KOPT-K1 (cell line): ENCODE data around the gene DHDH.
A peak's percentile ranks its signal among the peaks of the same experiment; 100 is the strongest.

Experiments
- H3K27ac ChIP-seq: fragments of 200-600 bp; sonication (generic); 2 replicates; pipeline ENCODE4 v1.5.1; 2016; ENCODE audit warnings: antibody characterized with exemption, mild to moderate bottlenecking, low read depth, low read length; ENCODE audit not compliant: poor library complexity, severe bottlenecking
- H3K36me3 ChIP-seq: fragments of 200-600 bp; sonication (generic); 2 replicates; pipeline ENCODE4 v1.5.1; 2017; ENCODE audit warnings: antibody characterized with exemption, mild to moderate bottlenecking, low read length, moderate library complexity; ENCODE audit not compliant: insufficient read depth
- H3K9me3 ChIP-seq: fragments of 200-600 bp; sonication (generic); 2 replicates; pipeline ENCODE4 v1.5.1; 2017; ENCODE audit warnings: antibody characterized with exemption, low read length, mild to moderate bottlenecking; ENCODE audit not compliant: insufficient read depth, poor library complexity, severe bottlenecking

The DHDH gene

GRCh38 chr19:48965040-48965805 lies 31.7 kb downstream of the DHDH start, which contains the start of gene FTL:
Gene FTL, plus strand, starts transcription at chr19:48965309. Its CDS starts 199 bp downstream, at chr19:48965508.
- H3K9me3 ChIP-seq, result no peaks in the 10 kb centered on the region
- peaks cover 49% of the 10 kb centered on the region for H3K36me3 ChIP-seq
- peak within 1 kb of the TSS; percentile 85 for H3K27ac ChIP-seq

GRCh38 chr19:48965806-48966540 lies 32.5 kb downstream of the DHDH start:
- Histone ChIP-seq H3K36me3 (peaks cover 55% of the 10 kb centered on the region), H3K9me3 (no peaks in the 10 kb centered on the region), H3K27ac (peak overlapping the region; percentile 85)

- no peaks in the 10 kb centered on the region for H3K9me3 ChIP-seq
- H3K36me3 ChIP-seq, result peaks cover 47% of the 10 kb centered on the region
- peak overlapping the region; percentile 85 for H3K27ac ChIP-seq
These were observed 33.2 kb downstream of the DHDH start for GRCh38 chr19:48966541-48967345.

GRCh38 chr19:48967346-48968178 lies 34.1 kb downstream of the DHDH start:
- H3K27ac ChIP-seq, result no peak overlapping the region
- H3K36me3 ChIP-seq, result peaks cover 47% of the 10 kb centered on the region

GRCh38 chr19:48968179-48968661 lies 34.7 kb downstream of the DHDH start:
- H3K36me3 ChIP-seq, result peaks cover 47% of the 10 kb centered on the region
- H3K9me3 ChIP-seq, result no peaks in the 10 kb centered on the region
- no peak overlapping the region for H3K27ac ChIP-seq

More at GRCh38 chr19:48967346-48968178, 34.1 kb downstream of the DHDH start:
- H3K9me3 ChIP-seq, result no peaks in the 10 kb centered on the region

- no peaks in the 10 kb centered on the region for H3K9me3 ChIP-seq
- peaks cover 51% of the 10 kb centered on the region for H3K36me3 ChIP-seq
- H3K27ac ChIP-seq, result no peak overlapping the region
These were observed 35.3 kb downstream of the DHDH start for GRCh38 chr19:48968813-48969218.

- Histone ChIP-seq H3K27ac (no peak overlapping the region), H3K9me3 (no peaks in the 10 kb centered on the region), H3K36me3 (peaks cover 58% of the 10 kb centered on the region)
These were observed 36.0 kb downstream of the DHDH start for GRCh38 chr19:48969276-48970138.

- peaks cover 60% of the 10 kb centered on the region for H3K36me3 ChIP-seq
- no peaks in the 10 kb centered on the region for H3K9me3 ChIP-seq
- no peak overlapping the region for H3K27ac ChIP-seq
These were observed 36.8 kb downstream of the DHDH start for GRCh38 chr19:48970139-48970766.

GRCh38 chr19:48970923-48971395 lies 37.5 kb downstream of the DHDH start:
- Histone ChIP-seq H3K9me3 (no peaks in the 10 kb centered on the region), H3K27ac (no peak overlapping the region), H3K36me3 (peaks cover 59% of the 10 kb centered on the region)

- Histone ChIP-seq H3K36me3 (peaks cover 28% of the 10 kb centered on the region; the same call in 1 of the 2 replicates), H3K27ac (no peak overlapping the region), H3K9me3 (no peaks in the 10 kb centered on the region)
These were observed 42.7 kb downstream of the DHDH start for GRCh38 chr19:48975947-48976847.

- Histone ChIP-seq H3K36me3 (peaks cover 35% of the 10 kb centered on the region; the same call in 1 of the 2 replicates), H3K9me3 (no peaks in the 10 kb centered on the region), H3K27ac (no peak overlapping the region)
These were observed 43.6 kb downstream of the DHDH start for GRCh38 chr19:48977061-48977460.

GRCh38 chr19:48982280-48982679 lies 48.8 kb downstream of the DHDH start:
- Histone ChIP-seq H3K27ac (no peak overlapping the region), H3K36me3 (peaks cover 53% of the 10 kb centered on the region), H3K9me3 (no peaks in the 10 kb centered on the region)
